ENCODE data around the gene BIRC6.
"Not testable (repeated sequence)": the region's sequence is repeated elsewhere in the genome, so short reads cannot be mapped to it uniquely, and the experiment has no call there.

Gene BIRC6

DNA sequence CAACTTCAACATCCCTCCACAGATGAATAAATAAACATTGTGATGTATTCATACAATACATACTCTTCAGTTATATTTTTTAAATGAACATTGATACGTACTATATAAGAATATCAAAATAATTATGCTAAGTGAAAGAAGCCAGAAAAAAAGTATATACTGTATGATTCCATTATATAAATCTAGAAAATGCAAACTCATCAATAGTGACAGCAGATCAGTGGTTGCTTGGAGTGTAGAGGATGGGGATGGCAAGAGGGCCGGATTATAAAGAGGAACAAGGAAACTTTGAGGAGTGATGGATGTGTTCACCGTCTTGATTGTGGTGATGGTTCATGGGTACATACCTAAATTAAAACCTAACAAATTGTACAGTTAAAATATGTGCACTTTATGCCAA, 268.0 kb downstream of the BIRC6 start:
- DNase-seq, result no peak

DNA sequence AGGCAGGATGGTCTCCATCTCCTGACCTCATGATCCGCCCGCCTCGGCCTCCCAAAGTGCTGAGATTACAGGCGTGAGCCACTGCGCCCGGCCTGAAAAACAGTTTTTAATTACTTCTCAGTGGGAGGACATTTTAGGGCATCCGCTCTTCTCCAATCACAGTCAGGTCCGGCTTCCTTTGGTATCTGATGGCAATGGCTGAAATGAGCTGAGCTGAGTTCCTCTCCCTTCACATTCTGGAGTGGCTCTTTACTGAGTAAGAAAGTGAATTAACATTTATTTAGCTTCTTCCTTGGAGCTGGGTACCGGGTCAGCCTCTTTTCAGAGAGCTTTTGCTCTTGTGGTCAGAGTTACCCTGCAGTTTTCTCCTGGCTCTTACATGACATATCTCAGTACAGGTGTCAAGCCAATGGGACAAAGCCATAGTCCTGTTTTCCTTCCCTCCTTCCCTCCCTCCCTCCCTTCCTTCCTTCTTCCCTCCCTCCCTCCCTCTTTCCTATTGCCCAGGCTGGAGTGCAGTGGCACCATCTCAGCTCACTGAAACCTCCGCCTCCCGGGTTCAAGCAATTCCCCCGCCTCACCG, 269.9 kb downstream of the BIRC6 start:
- no peak for DNase-seq

DNA sequence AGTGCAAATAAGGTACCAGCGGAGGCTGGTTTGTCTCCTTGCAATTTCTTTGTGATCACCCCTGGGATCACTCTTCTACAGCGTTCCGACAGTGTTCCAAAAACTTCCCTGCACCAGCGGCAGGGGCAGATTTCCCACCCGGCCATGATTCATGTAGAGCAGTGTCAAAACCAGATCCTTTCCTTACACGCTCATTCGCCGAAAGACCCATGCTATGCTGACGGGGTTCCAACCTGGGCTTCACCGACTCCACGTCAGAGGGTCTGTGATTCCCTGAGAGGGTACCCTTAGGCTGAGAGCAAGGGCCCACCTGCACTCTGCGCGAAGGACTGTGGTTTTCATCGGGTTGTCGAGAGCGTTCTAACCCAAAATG, 270.6 kb downstream of the BIRC6 start:
- DNase-seq, result no peak

DNA sequence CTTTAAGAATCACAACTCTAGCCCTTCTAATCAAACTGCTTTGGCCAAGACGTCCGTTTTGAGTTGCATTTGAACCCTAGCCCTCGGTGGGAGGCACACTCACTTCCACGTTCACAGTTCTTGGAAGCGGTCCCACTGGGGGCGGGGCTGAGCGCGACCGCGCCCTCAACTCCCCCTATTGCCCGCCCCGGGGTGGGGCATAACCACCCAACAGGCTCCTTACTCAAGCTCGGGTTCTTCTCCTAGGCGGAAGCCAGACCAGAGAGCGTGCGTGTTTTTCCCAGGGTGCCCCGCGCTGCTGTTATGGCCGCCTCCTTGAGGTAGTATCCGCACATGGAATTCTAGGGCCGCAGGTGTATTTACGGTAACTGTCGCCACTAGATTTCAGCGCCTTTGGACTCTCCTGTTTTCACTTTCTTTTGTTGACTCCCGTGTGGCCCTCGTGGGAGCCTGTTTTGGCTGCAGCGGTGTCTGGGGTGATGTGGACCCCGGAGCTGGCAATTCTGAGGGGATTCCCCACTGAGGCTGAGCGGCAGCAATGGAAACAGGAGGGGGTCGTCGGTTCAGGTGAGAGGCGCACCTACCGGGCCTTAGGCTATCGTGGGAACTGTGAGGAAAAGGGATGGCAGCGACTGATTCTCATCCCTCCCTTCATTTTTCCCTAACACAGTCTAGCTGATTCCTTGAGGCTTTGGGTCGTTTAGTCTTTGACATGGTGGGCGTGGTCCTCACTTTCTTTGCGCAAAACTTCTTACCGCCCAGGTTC, 271.2 kb downstream of the BIRC6 start, which contains the start of gene TTC27:
TTC27 (plus strand) TSS at position 237 of the 766 bp plus-strand sequence; CDS start at position 480, 243 bp downstream.
- DNase-seq, result peak; percentile 76

DNA sequence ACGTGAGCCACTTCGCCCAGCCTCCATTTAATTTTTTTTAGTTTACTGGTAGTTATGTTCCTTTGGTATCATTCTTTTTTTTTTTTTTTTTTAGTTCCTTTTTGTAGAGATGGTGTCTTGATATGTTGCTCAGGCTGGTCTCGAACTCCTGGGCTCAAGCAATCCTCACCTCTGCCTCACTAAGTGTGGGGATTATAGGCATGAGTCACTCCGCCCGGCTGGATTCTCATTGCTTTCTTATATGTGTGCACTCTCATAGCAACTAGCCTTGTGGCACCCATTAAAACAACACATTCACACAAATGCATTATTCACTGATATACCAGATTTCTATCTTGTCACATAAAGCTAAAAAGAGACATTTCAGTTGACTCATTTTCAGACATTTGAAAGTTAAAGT, 275.3 kb downstream of the BIRC6 start:
- DNase-seq, result no peak

DNA sequence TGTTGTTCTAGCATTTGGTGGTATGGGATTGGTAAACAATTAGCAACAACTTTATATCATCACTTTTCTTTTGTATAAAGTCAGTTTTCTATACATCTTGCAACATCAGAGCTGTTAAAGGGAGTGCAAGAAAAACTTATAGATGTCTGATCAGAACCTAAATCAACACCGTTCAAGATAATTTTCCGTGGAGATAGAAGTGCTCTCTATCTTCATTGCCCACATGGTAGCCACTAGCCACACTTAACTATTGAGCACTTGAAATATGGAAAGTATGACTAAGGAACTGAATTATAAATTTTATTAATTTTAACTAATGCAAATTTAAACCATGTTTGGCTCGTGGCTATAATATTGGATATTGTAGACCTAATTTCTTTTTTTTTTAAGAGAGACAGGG, 276.2 kb downstream of the BIRC6 start:
- DNase-seq, result no peak

DNA sequence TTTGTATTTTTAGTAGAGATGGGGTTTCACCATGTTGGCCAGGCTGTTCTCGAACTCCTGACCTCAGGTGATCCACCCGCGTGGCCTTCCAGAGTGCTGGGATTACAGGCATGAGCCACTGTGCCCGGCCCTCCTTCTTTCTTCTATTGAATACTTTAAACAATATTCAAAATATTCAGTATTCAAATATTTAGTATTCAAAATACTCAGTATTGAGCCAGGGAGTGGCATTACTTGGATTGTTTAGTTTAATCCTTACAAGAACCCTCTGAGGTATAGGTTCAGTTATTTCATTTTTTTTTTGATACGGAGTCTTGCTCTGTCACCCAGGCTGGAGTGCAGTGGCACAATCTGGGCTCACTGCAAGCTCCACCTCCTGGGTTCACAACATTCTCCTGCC, 281.7 kb downstream of the BIRC6 start:
- not testable (repeated sequence) for DNase-seq

DNA sequence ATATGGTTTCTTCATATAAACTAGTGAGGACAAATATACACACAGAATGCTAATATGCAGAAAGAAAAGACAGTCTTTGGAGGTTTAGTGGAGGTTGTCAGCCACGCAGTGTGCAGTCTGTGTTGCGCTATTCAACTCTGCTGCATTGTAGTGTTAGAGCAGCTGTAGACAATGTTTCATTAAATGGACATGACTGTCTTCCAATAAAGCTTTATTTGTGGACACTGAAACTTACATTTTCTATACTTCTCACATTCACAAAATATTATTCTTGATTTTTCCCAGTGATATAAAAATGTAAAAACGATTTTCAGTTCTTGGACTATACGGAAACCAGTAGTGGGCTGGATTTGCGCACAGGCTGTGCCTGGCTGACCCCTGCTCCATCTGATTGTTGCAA, 284.4 kb downstream of the BIRC6 start:
- no peak for DNase-seq

DNA sequence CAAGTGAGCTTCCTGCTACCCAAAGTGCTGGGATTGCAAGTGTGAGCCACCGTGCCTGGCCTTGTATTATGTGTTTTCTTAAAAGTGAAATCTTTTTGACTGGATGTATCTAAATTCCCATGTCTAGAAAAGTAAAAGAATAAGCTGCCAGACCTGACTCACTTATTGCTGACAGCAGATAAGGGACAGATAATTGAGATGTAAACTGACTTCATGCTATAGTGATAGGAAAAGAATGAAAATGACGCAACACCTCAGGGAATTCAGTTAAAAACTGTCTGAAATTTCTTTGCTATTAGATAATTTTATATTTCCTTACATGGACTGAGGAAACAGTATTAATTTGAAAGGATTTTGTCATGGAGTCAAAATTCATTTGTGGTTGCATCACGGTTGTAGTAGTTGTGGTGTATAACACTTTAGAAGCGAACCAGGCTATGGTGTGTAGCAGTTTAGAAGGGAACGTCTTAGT, 290.4 kb downstream of the BIRC6 start:
- no peak for DNase-seq

DNA sequence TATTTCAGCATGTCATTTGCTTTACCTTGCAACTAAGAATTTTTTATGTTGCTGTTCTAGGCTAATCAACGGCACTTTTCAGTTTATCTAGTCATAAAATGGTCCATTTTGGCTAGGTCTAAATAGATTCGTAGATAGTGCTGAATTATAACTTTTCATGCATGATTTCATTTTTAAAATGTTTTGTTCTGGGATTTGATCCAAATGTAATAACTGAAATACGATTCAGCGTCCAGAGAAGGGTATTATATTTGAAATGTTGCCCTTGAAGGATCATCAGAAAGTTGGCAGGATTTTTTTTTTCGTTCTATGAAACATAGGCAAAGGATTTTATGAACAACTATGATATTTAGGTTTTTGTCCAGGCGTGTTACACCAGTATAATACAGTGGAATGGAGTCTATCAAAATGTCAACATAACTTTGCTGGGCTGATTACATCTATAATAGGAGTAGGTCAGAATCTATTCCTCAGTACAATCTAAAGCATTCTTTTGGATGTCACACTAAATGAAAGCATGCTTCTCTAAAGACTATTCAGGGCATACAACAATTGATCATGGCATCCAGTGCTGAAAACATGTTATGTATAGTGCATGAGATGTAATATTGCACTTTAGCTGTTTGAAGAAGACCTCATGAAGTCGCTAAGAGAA, 295.9 kb downstream of the BIRC6 start:
- no peak for DNase-seq

DNA sequence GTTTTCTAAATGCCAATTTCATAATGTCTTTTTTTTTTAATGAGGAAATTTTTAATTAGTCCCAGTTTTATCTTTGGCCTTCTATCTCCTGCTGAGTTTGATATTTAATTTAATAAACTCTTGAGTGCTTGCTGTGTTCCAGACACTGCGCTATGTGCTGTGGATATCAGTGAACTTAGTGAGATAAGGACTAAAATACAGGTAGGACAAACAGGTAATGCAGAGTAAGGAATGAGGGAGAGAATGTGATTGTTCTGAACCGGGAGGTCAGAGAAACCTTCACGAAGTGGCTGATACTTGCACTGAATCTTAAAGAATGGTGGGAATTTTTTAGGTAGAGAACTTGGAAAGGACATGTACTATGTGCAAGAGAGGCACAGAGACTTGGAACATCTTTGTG, 299.2 kb downstream of the BIRC6 start:
- no peak for DNase-seq

DNA sequence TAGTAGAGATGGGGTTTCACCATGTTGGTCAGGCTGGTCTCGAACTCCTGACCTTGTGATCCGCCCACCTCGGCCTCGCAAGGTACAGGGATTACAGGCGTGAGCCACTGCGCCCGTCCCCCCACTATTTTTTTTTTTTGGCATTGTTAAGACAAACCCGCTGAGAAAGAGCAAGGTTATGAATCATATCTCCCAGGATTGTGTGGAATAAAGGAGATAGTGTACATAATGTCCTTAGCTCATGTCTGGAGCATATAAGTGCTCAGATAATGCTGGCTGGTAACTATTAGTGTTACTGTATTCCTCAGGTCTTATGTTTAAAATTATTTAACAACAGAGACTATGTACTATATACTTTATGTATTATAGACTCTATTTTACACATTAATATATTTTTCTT, 307.0 kb downstream of the BIRC6 start:
- no peak for DNase-seq

DNA sequence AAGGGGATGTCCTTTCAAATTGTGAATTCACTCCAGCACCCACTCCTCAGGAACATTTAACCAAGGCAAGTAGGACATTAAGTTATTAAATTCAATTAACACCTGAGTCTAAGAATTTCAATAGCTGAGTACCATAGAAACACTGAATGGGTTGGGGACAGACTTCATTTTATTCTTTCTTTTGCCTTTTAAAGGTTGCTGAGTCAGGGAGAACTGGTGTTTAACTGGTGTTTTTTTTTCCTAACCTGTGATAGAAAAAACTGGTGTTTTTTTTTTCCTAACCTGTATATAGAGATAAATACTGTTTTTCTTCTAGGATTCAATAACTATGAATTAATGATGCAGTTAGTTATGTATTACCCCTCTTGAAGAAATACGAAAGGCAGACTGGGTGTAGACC, 309.9 kb downstream of the BIRC6 start:
- DNase-seq, result no peak

DNA sequence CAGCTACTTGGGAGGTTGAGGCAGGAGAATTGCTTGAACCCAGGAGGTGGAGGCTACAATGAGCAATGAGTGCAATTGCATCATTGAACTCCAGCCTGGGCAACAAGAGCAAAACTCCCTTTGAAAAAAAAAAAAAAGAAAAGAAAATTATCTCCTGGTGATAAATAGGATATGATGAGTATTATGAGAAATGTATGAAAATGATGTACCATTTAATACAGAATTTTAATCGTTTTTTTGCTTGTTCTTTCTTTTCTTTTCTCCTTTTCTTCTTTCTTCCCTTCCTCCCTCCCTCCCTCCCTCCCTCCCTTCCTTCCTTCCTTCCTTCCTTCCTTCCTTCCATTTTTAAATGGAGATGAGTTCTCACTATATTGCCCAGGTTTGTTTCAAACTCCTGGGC, 311.4 kb downstream of the BIRC6 start:
- no peak for DNase-seq

All from 8988T (cell line).